ENCODE results near the gene SYNE1.

SYNE1 gene

DNA sequence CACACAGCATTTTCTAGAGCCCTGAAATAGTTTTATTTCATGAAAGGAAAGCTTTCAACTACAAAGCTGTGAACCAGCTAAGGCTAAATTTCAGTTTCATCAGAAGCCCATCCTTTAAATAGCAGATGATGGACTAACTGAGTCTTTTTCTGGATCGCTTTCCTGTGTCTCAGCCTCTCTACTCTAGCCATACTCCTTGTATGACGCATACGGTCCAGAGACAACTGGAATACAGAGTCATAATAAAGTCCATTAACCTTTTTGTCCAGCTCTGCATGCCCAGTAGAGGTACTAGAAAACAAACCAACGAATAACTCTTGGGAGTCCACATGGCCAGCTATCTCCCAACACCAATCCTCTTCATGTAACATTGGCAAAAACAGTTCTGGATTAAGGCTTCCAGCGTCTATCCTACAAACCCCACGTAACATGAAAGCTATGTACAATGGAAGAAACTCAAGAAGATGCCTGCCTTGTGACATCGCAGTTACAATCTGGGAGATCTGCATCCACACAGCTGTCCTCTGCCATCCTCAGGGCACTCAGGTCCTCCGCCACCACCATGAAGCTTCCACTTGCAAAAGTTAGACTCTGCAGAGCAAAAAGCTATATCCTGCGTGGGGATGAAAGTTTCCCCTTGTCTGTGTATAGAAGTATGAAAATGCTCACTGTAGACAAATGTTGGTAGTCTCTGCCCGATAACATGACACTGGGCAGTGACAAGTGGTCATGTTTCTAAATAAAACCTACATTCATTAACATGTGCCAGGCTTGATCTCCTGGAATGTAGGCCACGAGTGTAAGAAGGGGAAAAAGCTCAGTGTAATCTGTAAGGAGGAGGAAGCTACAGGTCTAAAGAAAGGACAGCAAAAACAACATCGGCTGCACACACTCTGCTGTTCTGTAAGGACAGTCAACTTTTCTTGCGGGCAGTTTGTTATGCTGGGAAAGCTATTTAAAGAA is 469.2 kb downstream of the SYNE1 start:
- DNase-seq: no peak
- no peaks in the 10 kb centered on the region for H3K9me3 ChIP-seq (ENCODE audit: severe bottlenecking)
- TF ChIP-seq, protein P1, sequence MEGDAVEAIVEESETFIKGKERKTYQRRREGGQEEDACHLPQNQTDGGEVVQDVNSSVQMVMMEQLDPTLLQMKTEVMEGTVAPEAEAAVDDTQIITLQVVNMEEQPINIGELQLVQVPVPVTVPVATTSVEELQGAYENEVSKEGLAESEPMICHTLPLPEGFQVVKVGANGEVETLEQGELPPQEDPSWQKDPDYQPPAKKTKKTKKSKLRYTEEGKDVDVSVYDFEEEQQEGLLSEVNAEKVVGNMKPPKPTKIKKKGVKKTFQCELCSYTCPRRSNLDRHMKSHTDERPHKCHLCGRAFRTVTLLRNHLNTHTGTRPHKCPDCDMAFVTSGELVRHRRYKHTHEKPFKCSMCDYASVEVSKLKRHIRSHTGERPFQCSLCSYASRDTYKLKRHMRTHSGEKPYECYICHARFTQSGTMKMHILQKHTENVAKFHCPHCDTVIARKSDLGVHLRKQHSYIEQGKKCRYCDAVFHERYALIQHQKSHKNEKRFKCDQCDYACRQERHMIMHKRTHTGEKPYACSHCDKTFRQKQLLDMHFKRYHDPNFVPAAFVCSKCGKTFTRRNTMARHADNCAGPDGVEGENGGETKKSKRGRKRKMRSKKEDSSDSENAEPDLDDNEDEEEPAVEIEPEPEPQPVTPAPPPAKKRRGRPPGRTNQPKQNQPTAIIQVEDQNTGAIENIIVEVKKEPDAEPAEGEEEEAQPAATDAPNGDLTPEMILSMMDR (IDR thresholded peaks at IDR 0.05; ENCODE audit: low read depth, low read length): no peak
- H3K4me3 ChIP-seq (ENCODE audit: low read depth, low read length): no peak overlapping the region
- no peaks in the 10 kb centered on the region for H3K36me3 ChIP-seq
- H3K27me3 ChIP-seq (ENCODE audit: insufficient read depth, low read depth, severe bottlenecking): no peaks in the 10 kb centered on the region
- H3K27ac ChIP-seq: no peak overlapping the region

DNA sequence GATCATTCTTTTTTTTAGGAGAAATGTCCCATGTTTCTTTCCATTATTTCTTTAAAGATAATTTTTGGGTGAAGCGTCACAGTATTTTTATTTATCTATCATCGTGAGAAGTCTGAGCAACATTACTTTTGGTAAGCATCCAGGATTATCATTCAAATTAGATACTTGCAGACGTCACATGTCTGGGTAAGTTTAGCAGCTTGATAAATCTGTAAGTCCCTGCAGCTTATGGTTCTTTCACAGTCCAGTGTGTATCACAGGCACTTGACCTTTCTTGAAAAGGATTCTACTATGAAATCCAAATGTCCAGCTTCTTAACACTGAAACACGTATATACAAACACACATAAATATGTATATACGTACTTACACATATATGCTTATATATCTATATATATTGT is 470.3 kb downstream of the SYNE1 start:
- Histone ChIP-seq H3K27me3 (ENCODE audit: insufficient read depth, low read depth, severe bottlenecking) (no peaks in the 10 kb centered on the region), H3K27ac (no peak overlapping the region), H3K4me3 (ENCODE audit: low read depth, low read length) (no peak overlapping the region), H3K9me3 (ENCODE audit: severe bottlenecking) (no peaks in the 10 kb centered on the region), H3K36me3 (no peaks in the 10 kb centered on the region)
- DNase-seq: no peak
- TF ChIP-seq, protein P1 (IDR thresholded peaks at IDR 0.05; ENCODE audit: low read depth, low read length): no peak

DNA sequence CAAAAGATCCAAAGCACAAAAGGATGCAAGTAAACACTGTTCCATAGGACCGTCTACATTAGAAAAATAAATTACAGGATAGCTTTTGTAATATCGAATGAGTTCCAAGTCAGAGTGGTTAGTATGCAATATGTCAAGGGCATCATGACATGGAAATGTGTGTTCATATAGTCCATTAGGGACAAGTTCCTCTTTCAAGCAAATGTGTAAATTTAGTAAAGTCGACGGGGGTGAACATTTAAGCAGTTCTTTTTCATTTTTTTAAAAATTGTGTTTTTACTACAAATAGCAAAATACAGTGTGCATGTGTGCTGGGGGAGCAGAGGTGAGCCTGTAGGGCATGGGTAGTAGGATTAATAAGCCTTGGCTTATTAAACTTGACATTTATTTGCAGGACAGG is 470.7 kb downstream of the SYNE1 start:
- DNase-seq: no peak
- Histone ChIP-seq H3K27ac (no peak overlapping the region), H3K36me3 (no peaks in the 10 kb centered on the region), H3K27me3 (ENCODE audit: insufficient read depth, low read depth, severe bottlenecking) (no peaks in the 10 kb centered on the region), H3K9me3 (ENCODE audit: severe bottlenecking) (no peaks in the 10 kb centered on the region), H3K4me3 (ENCODE audit: low read depth, low read length) (no peak overlapping the region)
- TF ChIP-seq, protein P1 (IDR thresholded peaks at IDR 0.05; ENCODE audit: low read depth, low read length): no peak

DNA sequence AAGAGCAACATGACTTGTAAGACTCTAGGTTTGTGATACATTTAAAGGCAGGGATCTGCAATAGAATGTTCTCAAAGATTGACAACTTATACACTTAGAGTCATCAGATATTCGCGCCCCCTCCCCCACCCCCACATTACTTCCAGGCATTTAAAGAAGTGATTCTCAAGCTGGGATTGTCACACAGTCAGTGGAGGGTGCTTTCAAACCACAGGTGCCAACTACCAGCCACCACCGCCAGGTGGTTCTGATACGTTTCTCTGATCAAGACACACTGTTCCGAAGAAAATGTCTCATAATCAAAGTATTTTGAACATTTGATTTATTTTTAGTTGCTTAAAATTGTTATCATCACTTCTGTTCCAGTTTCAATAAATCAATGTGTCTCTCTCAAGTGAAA is 472.2 kb downstream of the SYNE1 start:
- DNase-seq: no peak
- Histone ChIP-seq H3K27ac (no peak overlapping the region), H3K36me3 (no peaks in the 10 kb centered on the region), H3K27me3 (ENCODE audit: insufficient read depth, low read depth, severe bottlenecking) (no peaks in the 10 kb centered on the region), H3K9me3 (ENCODE audit: severe bottlenecking) (no peaks in the 10 kb centered on the region), H3K4me3 (ENCODE audit: low read depth, low read length) (no peak overlapping the region)
- TF ChIP-seq, protein P1 (IDR thresholded peaks at IDR 0.05; ENCODE audit: low read depth, low read length): no peak

DNA sequence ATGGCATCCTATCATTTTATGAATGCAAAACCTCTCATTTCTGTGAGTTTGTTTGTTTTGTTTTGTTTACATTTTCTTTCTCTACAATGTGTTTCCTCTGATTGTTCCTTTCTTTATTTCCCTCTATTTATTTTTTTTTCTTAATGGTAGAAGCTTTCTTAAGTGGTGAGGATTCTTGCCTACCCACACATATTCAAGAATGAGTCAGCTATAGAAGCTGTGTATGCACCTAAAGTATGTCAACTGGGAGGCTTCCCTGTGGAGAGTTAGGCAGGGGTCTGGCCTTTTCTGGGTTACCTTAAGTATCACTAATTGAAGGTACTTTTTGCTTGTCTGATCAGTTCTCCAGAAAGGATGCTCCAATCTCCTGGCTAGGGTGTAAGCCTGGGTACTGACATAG is 475.7 kb downstream of the SYNE1 start:
- Histone ChIP-seq H3K36me3 (no peaks in the 10 kb centered on the region), H3K27ac (no peak overlapping the region), H3K27me3 (ENCODE audit: insufficient read depth, low read depth, severe bottlenecking) (no peaks in the 10 kb centered on the region), H3K4me3 (ENCODE audit: low read depth, low read length) (no peak overlapping the region), H3K9me3 (ENCODE audit: severe bottlenecking) (no peaks in the 10 kb centered on the region)
- TF ChIP-seq, protein P1 (IDR thresholded peaks at IDR 0.05; ENCODE audit: low read depth, low read length): no peak
- DNase-seq: no peak

Measured in WERI-Rb-1 (cell line).